HG02588 (cell line): ENCODE measurements around the gene XRCC5.

Experiments
- ATAC-seq: cut with Tn5 transposase; IDR thresholded peaks from one replicate; pipeline ENCODE4 v1.9.1; 2021; ENCODE audit warnings: mild to moderate bottlenecking, moderate library complexity; ENCODE audit not compliant: unreplicated experiment

Gene XRCC5

DNA sequence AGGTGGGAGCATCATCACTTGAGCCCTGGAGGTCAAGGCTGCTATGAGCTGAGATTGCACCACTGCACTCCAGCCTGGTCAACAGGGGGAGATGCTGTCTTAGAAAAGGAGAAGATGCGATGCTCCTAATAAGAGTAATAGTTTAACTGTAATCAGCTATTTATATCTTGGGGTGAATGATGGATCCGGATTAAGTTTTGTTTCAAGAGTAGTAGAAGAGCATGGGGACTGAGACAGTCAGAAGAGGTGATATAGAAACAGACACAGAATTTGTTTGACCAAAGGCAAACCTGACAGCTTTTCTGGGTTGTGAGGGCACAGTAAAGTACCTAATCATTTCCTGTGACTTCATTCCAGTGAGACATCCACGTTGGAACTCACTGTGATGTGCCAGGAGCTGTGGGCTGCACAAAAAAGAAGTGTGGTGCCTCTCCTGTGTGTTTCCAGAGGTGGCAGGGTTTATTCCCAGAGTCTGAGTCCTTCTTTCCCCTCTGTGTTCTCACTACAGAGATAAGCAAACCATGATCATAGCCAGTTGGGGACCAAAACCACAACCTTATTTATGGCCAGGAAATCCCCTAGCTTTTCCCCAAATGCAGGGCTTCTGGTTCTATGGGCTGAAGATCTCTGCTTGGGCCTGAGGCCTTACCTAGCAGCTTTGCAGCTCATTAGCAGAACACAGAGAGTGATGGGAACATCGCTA lies 113.7 kb downstream of the XRCC5 start:
- peak; percentile 75 for ATAC-seq

DNA sequence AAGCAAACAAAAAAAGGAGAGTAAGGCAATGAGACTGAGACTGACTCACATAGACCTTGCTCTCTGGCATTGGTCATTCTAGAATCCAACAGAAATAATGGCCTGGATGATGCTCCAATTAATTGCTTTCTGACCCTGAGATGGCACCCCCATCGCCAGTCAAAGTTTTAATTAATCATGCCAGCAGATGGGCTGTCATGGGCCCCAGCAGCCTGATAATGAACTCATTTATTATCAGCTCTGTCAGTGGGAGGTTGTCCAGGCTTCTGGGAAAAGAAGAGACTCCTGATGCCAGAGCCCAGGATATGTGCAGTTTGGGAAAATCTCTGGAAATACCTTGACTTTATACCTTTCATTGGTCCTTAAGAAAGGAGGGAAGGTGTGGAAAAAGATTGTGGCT lies 115.2 kb downstream of the XRCC5 start:
- no peak for ATAC-seq

DNA sequence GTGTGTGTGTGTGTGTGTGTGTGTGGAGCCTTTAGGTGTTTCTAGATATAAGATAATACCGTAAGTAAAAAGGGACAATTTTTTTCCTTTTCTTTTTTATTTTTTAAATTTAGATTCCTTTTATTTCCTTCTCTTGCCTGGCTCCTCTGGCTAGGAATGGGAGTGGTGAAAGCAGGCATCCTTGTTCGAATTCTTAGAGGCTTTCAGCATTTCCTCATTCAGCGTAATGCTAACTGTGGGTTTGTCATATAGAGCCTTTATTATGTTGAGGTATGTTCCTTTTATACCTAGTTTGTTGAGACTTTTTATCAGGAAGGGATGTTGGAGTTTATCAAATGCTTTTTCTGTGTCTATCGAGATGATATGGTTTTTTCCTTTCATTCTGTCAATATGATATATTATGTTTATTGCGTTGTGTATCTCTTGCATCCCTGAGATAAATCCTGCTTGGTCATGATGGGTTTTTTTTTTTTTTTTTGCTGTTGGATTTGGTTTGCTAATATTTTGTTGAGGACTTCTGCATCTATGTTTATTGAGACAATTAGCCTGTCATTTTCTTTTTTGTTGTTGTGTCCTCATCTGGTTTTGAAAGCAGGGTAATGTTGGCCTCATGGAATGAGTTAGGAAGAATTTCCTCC lies 120.2 kb downstream of the XRCC5 start:
- ATAC-seq, result no peak

DNA sequence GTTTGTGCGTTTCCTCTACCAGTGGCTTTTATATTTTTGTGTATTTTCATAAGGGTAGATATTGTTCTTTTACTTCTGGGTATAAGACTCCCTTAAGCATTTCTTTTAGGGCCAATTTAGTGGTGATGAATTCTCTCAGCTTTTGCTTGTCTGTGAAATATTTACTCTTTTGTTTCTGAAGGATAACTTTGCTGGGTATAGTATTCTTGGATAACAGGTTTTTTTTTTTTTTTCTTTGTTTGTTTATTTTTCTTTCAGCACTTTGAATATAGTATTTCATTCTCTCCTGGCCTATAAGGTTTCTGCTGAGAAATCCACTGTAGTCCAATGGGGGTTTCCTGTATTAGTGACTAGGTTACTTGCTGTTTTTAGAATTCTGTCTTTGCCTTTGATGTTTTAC lies 122.7 kb downstream of the XRCC5 start:
- ATAC-seq, result no peak

DNA sequence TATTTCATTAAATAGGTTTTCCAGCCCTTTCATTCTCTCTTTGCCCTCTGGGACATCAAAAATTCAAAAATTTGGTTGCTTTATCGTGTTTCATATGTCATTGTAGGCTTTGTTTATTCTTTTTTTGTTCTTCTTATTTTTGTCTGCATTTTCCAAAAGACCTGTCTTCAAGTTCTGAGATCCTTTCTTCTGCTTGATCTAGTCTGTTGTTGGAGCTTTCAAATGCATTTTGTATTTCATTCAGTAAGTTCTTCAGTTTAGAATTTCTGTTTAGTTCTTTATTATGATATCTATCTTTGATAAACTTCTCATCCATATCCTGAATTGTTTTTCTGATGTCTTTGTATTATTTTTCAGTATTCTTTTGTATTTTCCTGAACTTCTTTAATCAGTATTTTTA lies 123.6 kb downstream of the XRCC5 start:
- ATAC-seq, result no peak

DNA sequence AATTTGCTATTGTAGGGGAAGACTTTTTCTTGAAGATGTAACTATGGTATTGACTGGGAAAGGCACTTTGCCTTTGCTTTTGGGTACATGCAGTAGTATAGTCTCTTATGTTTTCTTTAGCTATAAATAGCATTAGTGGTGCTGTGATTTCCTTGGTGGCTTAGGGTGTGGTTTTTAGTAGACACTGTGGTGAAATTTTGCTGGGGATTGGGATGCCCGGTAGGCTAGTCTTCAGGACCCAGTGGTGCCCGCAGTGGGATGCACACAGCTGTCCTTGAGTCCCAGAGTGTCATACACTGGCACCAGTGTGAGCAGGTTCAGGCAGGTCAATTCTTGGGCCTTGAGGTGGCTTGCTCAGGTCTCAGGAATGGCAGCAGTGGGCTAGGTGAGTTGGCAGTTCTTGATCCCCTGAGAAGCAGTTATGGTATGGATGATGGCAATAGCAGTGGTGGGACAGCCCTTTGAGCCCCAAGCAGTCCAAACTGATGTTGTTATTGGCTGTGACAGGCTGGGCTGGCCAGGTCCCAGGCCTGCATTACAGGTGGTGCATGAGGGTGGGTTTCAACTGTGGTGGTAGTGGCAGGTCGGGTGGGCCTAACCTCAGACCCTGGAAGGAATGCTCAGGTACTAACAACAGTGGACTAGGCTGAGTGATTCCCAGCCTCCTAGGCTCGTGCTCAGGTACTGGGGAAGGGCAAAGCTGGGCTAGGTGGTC lies 124.3 kb downstream of the XRCC5 start:
- no peak for ATAC-seq

DNA sequence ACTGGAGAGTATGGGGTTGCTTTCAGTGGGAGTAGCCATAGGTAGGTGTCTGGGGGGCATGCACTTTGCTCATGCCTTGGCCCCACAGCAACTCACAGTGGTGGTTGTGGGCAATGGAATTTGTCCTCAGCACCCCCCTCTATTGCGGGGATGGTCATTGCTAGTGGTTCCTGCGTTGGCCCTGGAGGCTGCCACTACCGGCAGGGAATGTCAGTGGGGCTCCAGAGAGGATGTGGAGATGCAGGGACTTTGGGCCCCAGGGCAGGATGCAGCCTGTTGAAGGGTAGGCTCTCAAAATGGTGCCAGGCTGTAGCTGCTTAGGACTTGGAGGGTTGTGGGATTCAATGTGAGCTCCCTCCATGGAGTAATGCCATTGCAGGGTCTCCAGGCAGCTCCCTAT lies 125.0 kb downstream of the XRCC5 start:
- no peak for ATAC-seq

DNA sequence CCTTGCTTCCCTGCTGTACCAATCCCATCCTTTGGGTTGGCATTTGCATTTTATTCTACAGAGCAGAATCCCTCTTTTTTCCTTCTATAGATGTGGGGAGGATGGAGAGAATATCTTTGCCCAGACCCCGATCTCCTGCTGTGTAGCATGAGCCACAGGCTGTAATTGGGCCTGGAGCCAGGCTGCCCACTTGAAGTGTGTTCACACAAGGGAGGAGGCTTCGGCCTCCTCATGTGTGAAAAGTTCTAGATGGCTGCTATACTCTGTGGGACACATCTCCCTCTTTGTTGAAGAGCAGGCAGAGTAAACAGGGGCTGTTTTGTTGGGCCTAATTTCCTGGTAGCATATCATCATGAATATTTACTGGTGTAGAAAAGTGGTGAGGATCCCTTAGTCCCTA lies 126.3 kb downstream of the XRCC5 start:
- ATAC-seq, result no peak

DNA sequence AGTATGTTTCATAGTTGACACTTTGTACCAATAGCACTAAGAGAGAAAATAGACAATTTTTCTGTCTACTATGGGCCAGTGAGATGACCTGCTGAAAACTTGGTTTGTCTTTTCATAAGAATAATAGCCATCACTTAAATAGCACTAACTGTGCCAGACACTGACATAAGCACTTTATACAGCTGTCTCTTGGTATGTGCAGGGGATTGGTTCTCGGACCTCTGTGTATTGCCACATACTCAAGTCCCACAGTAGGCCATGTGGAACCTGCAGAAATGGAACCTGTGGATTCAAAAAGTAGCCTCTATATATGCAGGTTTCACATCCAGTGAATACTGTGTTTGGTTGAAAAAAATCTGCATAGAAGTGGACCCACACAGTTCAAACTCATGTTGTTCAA lies 126.7 kb downstream of the XRCC5 start:
- no peak for ATAC-seq

DNA sequence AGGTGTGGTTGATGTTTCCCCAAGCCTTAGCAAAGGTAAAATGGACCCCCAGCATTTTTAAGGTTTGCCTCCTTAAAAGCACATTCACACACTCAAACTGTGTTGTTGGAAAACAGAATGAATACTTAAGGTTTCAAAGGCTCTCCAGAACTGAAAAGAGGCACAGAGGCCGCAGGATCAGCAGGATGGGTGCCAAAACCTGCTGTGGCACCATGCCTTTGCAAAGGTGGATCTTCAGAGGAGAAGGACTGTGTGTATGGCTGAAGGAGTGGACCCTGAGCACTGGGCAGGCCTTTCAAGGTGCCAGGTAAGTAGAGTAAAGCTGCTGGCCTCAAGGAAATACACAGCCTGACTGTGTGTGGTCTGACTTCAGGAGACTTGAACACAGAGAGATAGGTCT lies 127.3 kb downstream of the XRCC5 start:
- ATAC-seq, result no peak

GRCh38 chr2:216242365-216242764 lies 133.2 kb downstream of the XRCC5 start:
- ATAC-seq, result no peak

- no peak for ATAC-seq
These were observed 133.9 kb downstream of the XRCC5 start for GRCh38 chr2:216243026-216243425.

DNA sequence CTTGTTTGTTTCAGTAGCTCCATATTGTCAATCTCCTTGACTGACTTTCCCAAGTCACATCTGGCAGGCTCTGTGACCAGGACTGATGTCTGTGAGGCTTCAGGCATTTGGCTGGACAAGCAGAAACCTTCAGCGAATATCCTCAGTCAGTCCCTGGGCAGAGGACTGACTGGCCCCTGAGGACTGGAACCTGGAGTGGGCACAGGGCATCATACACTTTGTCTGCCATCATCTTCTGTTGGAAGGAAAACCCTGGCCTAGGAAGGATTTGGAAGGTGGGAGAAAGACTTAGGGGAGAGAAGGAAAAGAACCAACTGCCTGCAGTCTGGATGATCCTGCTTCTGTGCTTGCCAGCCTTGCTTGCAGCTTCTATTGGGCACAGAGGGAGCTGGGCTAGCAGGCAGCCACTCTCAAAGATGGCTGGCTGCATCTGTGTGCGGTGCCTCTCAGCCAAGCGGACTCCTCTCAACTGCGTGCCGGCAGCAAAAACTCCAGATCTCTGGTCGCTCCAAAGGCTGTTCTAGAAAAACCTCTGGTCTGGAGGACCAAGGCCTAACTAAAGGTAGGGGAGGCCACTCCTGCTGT lies 136.3 kb downstream of the XRCC5 start:
- ATAC-seq, result no peak

- ATAC-seq, result no peak
These were observed 137.6 kb downstream of the XRCC5 start for GRCh38 chr2:216246766-216247165.
